Stomach (tissue), 9 donors: ENCODE results near the gene CD82. TPM values are rescaled to one million over a fixed set of nuclear protein-coding genes. Genes with fewer than 3 reads are reported as not detected.

Source experiments
- DNase-seq, 2 donors: peaks; one replicate each; pipeline versions ENCODE4 v3.0.0 to v3.0.0-alpha.2; 2013 to 2019
- H3K27ac ChIP-seq, 5 donors: fragments of 200-600 bp in 4 of 5; sonication (generic) in 4 of 5; one replicate each; pipeline ENCODE4 v1.5.1; 2013 to 2019; ENCODE audit warnings: mild to moderate bottlenecking in 1 of 5, moderate library complexity in 1 of 5
- H3K27me3 ChIP-seq, 3 donors: fragments of 200-600 bp; sonication (generic); one replicate each; pipeline ENCODE4 v1.5.1; 2017 to 2019; ENCODE audit warnings: mixed run types in 1 of 3
- H3K36me3 ChIP-seq, 4 donors: fragments of 200-600 bp; sonication (generic); 1 replicate in 3 of 4; 2 replicates in 1 of 4; pipeline ENCODE4 v1.5.1; 2016 to 2019
- H3K4me1 ChIP-seq, 4 donors: fragments of 200-600 bp; sonication (generic); one replicate each; pipeline ENCODE4 v1.5.1; 2016 to 2019
- H3K4me3 ChIP-seq, 4 donors: fragments of 200-600 bp; sonication (generic) in 3 of 4; one replicate each; pipeline ENCODE4 v1.5.1; 2016 to 2019; ENCODE audit warnings: mild to moderate bottlenecking in 1 of 4
- H3K9me3 ChIP-seq, 4 donors: fragments of 200-600 bp; sonication (generic); one replicate each; pipeline ENCODE4 v1.5.1; 2016 to 2019
- CTCF ChIP-seq, 7 experiments: fragments of 450-650 bp in 4 of 7; fragments of 200-600 bp in 3 of 7; sonication (generic) in 3 of 7; IDR thresholded peaks; one replicate each; pipeline ENCODE4 v1.5.1; 2016 to 2019; ENCODE audit warnings: antibody characterized with exemption in 7 of 7, control low read depth in 2 of 7, mild to moderate bottlenecking in 1 of 7
- EP300 ChIP-seq: sonication (generic); formaldehyde crosslinking; IDR thresholded peaks from one replicate; pipeline ENCODE4 v1.6.1; 2017; ENCODE audit warnings: antibody characterized with exemption
- POLR2A ChIP-seq, 4 donors: fragments of 450-650 bp; IDR thresholded peaks; one replicate each; pipeline ENCODE4 v1.6.1; 2016; ENCODE audit warnings: antibody characterized with exemption in 4 of 4, control low read depth in 2 of 4, mild to moderate bottlenecking in 1 of 4, moderate library complexity in 1 of 4
- POLR2AphosphoS5 ChIP-seq, 3 donors: sonication (generic); formaldehyde crosslinking; IDR thresholded peaks; one replicate each; pipeline ENCODE4 v1.6.1; 2016; ENCODE audit warnings: antibody characterized with exemption in 3 of 3
- WGBS, 5 donors: extraction: QIAGEN DNeasy Blood & Tissue Kit in 3 of 5; methylation state at CpG; one replicate each; pipeline versions ENCODE4 v1.1.5 to v1.1.7; 2013 to 2018; 5-methylcytosine and 5-hydroxymethylcytosine counted together
- intact Hi-C: fragments of 100-400 bp; cut with DNase I; formaldehyde crosslinking; loops from one replicate; pipeline ENCODE4 v1.15.1; 2023; ENCODE audit warnings: low total_unique reads
- polyA plus RNA-seq, 3 donors: library from polyadenylated mRNA; stranded (reverse); fragments of 200-250 nt; gene quantifications; one replicate each; pipeline ENCODE4 v1.2.3, GENCODE V29; 2013
- total RNA-seq, 5 donors: library from RNA; depleted of rRNA; stranded (reverse); fragments of >200 nt; gene quantifications; one replicate each; pipeline versions ENCODE4 v1.1.0 to v1.2.3, GENCODE V29; 2014 to 2016
- donor health status: healthy with polysubstance abuse.
- donor health status: Bipolar disorder and iron deficiency.
- donor health status: healthy.

Gene CD82
- total and polyA plus RNA-seq, 8 donors, result 0.58 to 54.4 (median 25.3) TPM

- peak in 1 of 2 donors; percentile 54 for DNase-seq
- Histone ChIP-seq H3K4me3 (no peak overlapping the region), H3K27ac (peak overlapping the region in 4 of 5 donors; percentile 6 to 59 (median 36))
These were observed 23.8 kb downstream of the CD82 start for GRCh38 chr11:44589301-44589700.

GRCh38 chr11:44590769-44591168, 25.3 kb downstream of the CD82 start:
- Histone ChIP-seq H3K4me1 (peaks cover 11 to 62% (median 39%) of the 10 kb centered on the region in 4 donors), H3K4me3 (no peak overlapping the region), H3K9me3 (no peaks in the 10 kb centered on the region), H3K36me3 (peaks cover 0 to 43% (median 25%) of the 10 kb centered on the region in 4 donors), H3K27me3 (no peaks in the 10 kb centered on the region), H3K27ac (peak overlapping the region in 4 of 5 donors; percentile 65 to 82 (median 72))
- intact Hi-C loops, result no loop called here
- TF ChIP-seq POLR2AphosphoS5 (IDR thresholded peaks at IDR 0.05), result no peak
- TF ChIP-seq CTCF (IDR thresholded peaks at IDR 0.05), result no peak
- TF ChIP-seq EP300, result no peak
- TF ChIP-seq POLR2A (IDR thresholded peaks at IDR 0.05), result no peak
- WGBS, 5 donors, result 63 to 71% (median 65%) methylated on average over 6 of the region's 6 CpGs
- no peak for DNase-seq

More at GRCh38 chr11:44589301-44589700, 23.8 kb downstream of the CD82 start:
- Histone ChIP-seq H3K36me3 (peaks cover 0 to 45% (median 23%) of the 10 kb centered on the region in 4 donors), H3K9me3 (no peaks in the 10 kb centered on the region), H3K4me1 (peaks cover 23 to 62% (median 45%) of the 10 kb centered on the region in 4 donors), H3K27me3 (no peaks in the 10 kb centered on the region)
- 63 to 91% (median 82%) methylated on average over 3 of the region's 3 CpGs for WGBS, 5 donors
- intact Hi-C loops, result no loop called here
- TF ChIP-seq POLR2A (IDR thresholded peaks at IDR 0.05), result no peak
- peak in 1 of 3 donors; percentile 50 for TF ChIP-seq POLR2AphosphoS5 (IDR thresholded peaks at IDR 0.05)

- no peak for DNase-seq
- WGBS, 5 donors, result 78 to 94% (median 86%) methylated on average over 4 of the region's 4 CpGs
- Histone ChIP-seq H3K4me3 (no peak overlapping the region), H3K36me3 (peaks cover 0 to 38% (median 24%) of the 10 kb centered on the region in 4 donors), H3K9me3 (no peaks in the 10 kb centered on the region), H3K27me3 (no peaks in the 10 kb centered on the region), H3K27ac (peak overlapping the region in 4 of 5 donors; percentile 65 to 82 (median 72)), H3K4me1 (peaks cover 17 to 64% (median 46%) of the 10 kb centered on the region in 4 donors)
- TF ChIP-seq EP300 (no peak), CTCF (IDR thresholded peaks at IDR 0.05) (no peak), POLR2A (IDR thresholded peaks at IDR 0.05) (no peak), POLR2AphosphoS5 (IDR thresholded peaks at IDR 0.05) (no peak)
- intact Hi-C loops, result no loop called here
These were observed 26.1 kb downstream of the CD82 start for GRCh38 chr11:44591557-44591956.

- TF ChIP-seq EP300 (peak; percentile 47), POLR2A (IDR thresholded peaks at IDR 0.05) (no peak), POLR2AphosphoS5 (IDR thresholded peaks at IDR 0.05) (peak; percentile 17 to 88 (median 74)), CTCF (IDR thresholded peaks at IDR 0.05) (no peak)
- Histone ChIP-seq H3K4me3 (no peak overlapping the region), H3K27ac (peak overlapping the region in 4 of 5 donors; percentile 65 to 82 (median 72)), H3K9me3 (no peaks in the 10 kb centered on the region), H3K4me1 (peaks cover 24 to 71% (median 54%) of the 10 kb centered on the region in 4 donors), H3K27me3 (no peaks in the 10 kb centered on the region), H3K36me3 (peaks cover 0 to 31% (median 21%) of the 10 kb centered on the region in 4 donors)
- WGBS, 5 donors, result 63 to 90% (median 83%) methylated on average over 13 of the region's 13 CpGs
- DNase-seq, result no peak
- intact Hi-C loops, result no loop called here
These were observed 26.9 kb downstream of the CD82 start for GRCh38 chr11:44592125-44592940.
